ENCODE data around the gene KCNH6.
A peak's percentile ranks its signal among the peaks of the same experiment; 100 is the strongest.

KCNH6 gene

GRCh38 chr17:63496663-63497400 lies 26.3 kb upstream of the KCNH6 start:
- no peak overlapping the region for H3K4me3 ChIP-seq (ENCODE audit: low read depth, low read length)
- ChIA-PET CTCF (interaction anchor here (0.6 to 2.9 kb wide), 5 partner anchors 9 to 1966 kb away, joined by 3 to 11 read pairs (median 7); no protein-coding TSS in a partner anchor), POLR2A (no interaction called here)
- H3K9me3 ChIP-seq (ENCODE audit: control insufficient read depth, insufficient read depth, low read depth, low read length), result no peaks in the 10 kb centered on the region
- H3K36me3 ChIP-seq (ENCODE audit: control insufficient read depth in 2 of 2, insufficient read depth in 1 of 2, low read length in 2 of 2), result no peaks in the 10 kb centered on the region
- peak; percentile 55 for TF ChIP-seq EGR2 (tag by site-specific recombination; IDR thresholded peaks at IDR 0.05; ENCODE audit: low read depth)
- TF ChIP-seq ZFHX2 (tag by site-specific recombination; conservative IDR thresholded peaks at IDR 0.05), result 0 out of 2 replicates have a peak, but pooled peaks have one; percentile 18
- TF ChIP-seq ZNF658 (tag by site-specific recombination; IDR thresholded peaks at IDR 0.05), result no peak
- TF ChIP-seq ZNF350 (tag by site-specific recombination; IDR thresholded peaks at IDR 0.05), result no peak
- TF ChIP-seq ZNF133 (tag by site-specific recombination; IDR thresholded peaks at IDR 0.05), result no peak
- H3K4me1 ChIP-seq (ENCODE audit: control insufficient read depth, insufficient read depth, low read length), result no peaks in the 10 kb centered on the region
- no peak overlapping the region for H3K27ac ChIP-seq (ENCODE audit: extremely low read depth, low read depth, low read length)

DNA sequence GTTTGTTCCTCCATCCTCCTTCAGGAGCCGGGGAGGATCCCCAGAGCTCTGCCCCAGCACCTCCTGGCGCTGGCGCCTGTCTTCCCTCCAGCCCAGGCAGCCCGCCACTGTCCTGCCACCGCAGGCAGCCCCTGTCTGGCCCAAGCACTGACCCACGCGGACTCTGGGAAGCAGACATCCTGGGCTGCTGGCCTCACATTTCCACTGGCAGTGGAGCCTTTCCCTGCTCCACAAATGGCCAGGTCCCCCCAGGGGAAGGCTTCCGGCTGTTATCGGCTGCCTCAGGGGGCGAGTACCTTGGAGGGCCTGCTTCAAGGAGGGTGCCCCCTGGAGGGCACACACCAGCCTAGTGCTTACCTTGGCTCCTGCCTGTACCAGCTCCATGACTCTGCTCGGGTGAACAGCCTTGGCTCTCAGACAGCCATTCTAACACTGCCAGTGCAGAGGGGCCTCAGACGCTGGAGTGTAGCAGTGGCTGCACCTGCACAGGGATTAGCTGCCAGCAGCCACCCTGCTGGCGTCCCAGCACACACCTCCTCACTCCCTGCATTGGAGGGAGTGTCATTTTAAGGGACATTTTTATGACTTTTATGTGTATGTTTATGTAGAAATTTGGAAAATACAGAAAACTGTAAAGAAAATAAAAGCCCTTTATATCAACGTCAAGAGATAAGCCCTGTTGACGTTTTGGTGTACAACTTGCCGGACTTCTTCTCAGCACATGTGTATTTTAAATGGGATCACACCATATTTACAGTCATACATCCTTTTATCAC lies 25.3 kb upstream of the KCNH6 start:
- Histone ChIP-seq H3K27ac (ENCODE audit: extremely low read depth, low read depth, low read length) (no peak overlapping the region), H3K4me1 (ENCODE audit: control insufficient read depth, insufficient read depth, low read length) (no peaks in the 10 kb centered on the region), H3K36me3 (ENCODE audit: control insufficient read depth in 2 of 2, insufficient read depth in 1 of 2, low read length in 2 of 2) (no peaks in the 10 kb centered on the region), H3K4me3 (ENCODE audit: low read depth, low read length) (no peak overlapping the region), H3K9me3 (ENCODE audit: control insufficient read depth, insufficient read depth, low read depth, low read length) (no peaks in the 10 kb centered on the region)
- TF ChIP-seq ZNF600 (tag by site-specific recombination; IDR thresholded peaks at IDR 0.05) (0 out of 2 replicates have a peak, but pooled peaks have one; percentile 28), ZIC2 (tag by site-specific recombination; IDR thresholded peaks at IDR 0.05) (peak; percentile 97), GLIS1 (tag by site-specific recombination; IDR thresholded peaks at IDR 0.05) (peak; percentile 94), ZBTB7A (tag by site-specific recombination; IDR thresholded peaks at IDR 0.05; ENCODE audit: low read depth) (no peak), ZSCAN30 (tag by site-specific recombination; IDR thresholded peaks at IDR 0.05) (no peak), ZBTB8A (tag by site-specific recombination; IDR thresholded peaks at IDR 0.05) (peak; percentile 33; the same call in 1 of the 2 replicates), ZNF423 (tag by site-specific recombination; IDR thresholded peaks at IDR 0.05) (0 out of 2 replicates have a peak, but pooled peaks have one; percentile 26)
- TF ChIP-seq, protein P1, sequence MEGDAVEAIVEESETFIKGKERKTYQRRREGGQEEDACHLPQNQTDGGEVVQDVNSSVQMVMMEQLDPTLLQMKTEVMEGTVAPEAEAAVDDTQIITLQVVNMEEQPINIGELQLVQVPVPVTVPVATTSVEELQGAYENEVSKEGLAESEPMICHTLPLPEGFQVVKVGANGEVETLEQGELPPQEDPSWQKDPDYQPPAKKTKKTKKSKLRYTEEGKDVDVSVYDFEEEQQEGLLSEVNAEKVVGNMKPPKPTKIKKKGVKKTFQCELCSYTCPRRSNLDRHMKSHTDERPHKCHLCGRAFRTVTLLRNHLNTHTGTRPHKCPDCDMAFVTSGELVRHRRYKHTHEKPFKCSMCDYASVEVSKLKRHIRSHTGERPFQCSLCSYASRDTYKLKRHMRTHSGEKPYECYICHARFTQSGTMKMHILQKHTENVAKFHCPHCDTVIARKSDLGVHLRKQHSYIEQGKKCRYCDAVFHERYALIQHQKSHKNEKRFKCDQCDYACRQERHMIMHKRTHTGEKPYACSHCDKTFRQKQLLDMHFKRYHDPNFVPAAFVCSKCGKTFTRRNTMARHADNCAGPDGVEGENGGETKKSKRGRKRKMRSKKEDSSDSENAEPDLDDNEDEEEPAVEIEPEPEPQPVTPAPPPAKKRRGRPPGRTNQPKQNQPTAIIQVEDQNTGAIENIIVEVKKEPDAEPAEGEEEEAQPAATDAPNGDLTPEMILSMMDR (tag by site-specific recombination; IDR thresholded peaks at IDR 0.05), result peak; percentile 55
- CTCF ChIA-PET, result interaction anchor here (0.5 to 2.9 kb wide), 11 partner anchors 10 to 1965 kb away, joined by 3 to 11 read pairs (median 4); no protein-coding TSS in a partner anchor
- POLR2A ChIA-PET, result interaction anchor here (0.6 kb wide), 1 partner anchor 429 kb away, joined by 3 read pairs; no protein-coding TSS in a partner anchor

GRCh38 chr17:63498626-63499195 lies 24.4 kb upstream of the KCNH6 start:
- no peak for TF ChIP-seq ZNF391 (tag by site-specific recombination; IDR thresholded peaks at IDR 0.05; ENCODE audit: borderline replicate concordance, low read depth)
- TF ChIP-seq ZNF221 (tag by site-specific recombination; IDR thresholded peaks at IDR 0.05; ENCODE audit: borderline replicate concordance), result no peak
- TF ChIP-seq ZNF776 (tag by site-specific recombination; IDR thresholded peaks at IDR 0.05; ENCODE audit: borderline replicate concordance), result no peak
- TF ChIP-seq ZNF146 (tag by site-specific recombination; IDR thresholded peaks at IDR 0.05), result no peak
- Histone ChIP-seq H3K9me3 (ENCODE audit: control insufficient read depth, insufficient read depth, low read depth, low read length) (no peaks in the 10 kb centered on the region), H3K4me3 (ENCODE audit: low read depth, low read length) (no peak overlapping the region), H3K4me1 (ENCODE audit: control insufficient read depth, insufficient read depth, low read length) (no peaks in the 10 kb centered on the region), H3K36me3 (ENCODE audit: control insufficient read depth in 2 of 2, insufficient read depth in 1 of 2, low read length in 2 of 2) (no peaks in the 10 kb centered on the region), H3K27ac (ENCODE audit: extremely low read depth, low read depth, low read length) (no peak overlapping the region)
- CTCF ChIA-PET, result interaction anchor here (0.5 to 2.1 kb wide), 8 partner anchors 11 to 935 kb away, joined by 3 to 7 read pairs (median 4); no protein-coding TSS in a partner anchor
- POLR2A ChIA-PET, result interaction anchor here (0.6 kb wide), 1 partner anchor 430 kb away, joined by 3 read pairs; no protein-coding TSS in a partner anchor
